ENCODE measurements around the gene COX15.
A peak's percentile ranks its signal among the peaks of the same experiment; 100 is the strongest.
"Not testable (repeated sequence)": the region's sequence is repeated elsewhere in the genome, so short reads cannot be mapped to it uniquely, and the experiment has no call there.

COX15 gene
- 18.1 to 28.8 (median 22.4) reads per million in 4 experiments for total RNA-seq

GRCh38 chr10:99732033-99732842 is at the start of gene COX15, which contains the start of gene CUTC:
TSS of gene COX15 (minus strand) at chr10:99732127. CDS start at chr10:99732049, 78 bp downstream.
TSS of gene CUTC (plus strand) at chr10:99732234. CDS start at chr10:99732349, 115 bp downstream.
- DNase-seq = peak; percentile 89

- no peak for DNase-seq
Measured at GRCh38 chr10:99779335-99779734, 47.4 kb upstream of the COX15 start.

DNA sequence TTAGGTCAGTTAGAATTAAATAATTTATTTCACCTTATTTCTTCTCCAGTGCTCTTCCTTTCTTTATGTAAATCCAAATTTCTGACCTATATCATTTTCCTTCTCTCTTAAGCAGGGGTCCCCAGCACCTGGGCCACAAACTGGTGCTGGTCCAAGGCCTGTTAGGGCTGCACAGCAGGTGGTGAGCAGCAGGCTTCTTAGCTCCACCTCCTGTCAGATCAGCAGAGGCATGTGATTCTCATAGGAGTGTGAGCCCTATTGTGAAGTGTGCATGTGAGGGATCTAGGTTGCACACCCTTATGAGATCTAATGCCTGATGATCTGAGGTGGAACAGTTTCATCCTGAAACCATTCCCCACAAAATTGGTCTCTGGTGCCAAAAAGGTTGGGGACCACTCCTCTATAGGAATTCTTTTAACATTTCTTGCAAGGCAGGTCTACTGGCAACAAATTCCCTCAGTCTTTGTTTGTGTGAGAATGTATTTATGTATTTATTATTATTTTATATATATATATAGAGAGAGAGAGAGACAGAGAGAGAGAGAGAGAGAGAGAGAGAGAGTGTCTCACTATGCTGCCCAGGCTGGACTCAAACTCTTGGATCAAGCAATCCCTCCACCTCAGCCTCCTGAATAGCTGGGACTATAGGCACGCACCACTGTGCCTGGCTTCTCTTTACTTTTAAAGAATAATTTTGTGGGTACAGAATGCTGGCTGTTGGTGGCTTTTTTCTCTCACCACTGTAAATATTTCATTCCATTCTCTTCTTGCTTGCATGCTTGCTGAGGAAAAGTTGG is 46.2 kb upstream of the COX15 start:
- no peak for DNase-seq

DNA sequence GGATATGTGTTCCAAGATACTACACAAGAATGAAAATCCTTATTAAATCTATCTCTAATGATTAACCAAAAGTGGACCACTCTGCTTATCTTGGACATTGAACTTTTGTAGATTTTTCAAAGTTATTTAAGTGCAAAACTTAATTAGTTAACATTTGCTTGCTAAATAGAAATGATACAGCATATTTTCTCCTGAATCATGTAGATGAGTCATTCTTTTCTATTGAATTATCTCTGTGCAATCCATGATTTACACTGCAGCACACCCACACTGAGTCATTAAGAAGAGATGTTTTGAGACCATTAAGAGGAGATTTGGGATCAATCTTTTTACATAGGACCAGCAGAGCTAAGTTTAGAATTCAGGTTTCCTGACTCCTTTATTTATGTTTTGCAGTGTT is 43.9 kb upstream of the COX15 start:
- DNase-seq = no peak

- DNase-seq = no peak
Measured at GRCh38 chr10:99770408-99771045, 38.6 kb upstream of the COX15 start.

DNA sequence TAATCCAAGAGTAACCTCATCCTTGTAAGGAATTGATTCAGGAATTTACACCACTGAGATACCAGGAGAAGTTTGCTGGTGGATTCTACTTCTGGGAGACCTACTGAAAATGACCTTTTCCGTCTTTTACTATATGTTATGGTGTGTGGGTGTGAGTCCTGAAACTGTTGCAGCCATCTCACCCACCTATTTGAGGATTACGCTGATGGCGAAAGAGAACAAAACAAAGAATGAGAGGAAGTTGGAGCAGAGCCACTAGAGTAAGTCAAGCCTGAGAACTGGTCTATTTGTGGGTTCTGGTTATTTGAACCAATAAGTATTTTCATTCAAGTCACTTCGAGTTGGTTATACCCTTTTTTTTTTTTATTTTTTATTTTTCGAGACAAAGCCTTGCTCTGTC is 37.8 kb upstream of the COX15 start:
- DNase-seq = no peak

DNA sequence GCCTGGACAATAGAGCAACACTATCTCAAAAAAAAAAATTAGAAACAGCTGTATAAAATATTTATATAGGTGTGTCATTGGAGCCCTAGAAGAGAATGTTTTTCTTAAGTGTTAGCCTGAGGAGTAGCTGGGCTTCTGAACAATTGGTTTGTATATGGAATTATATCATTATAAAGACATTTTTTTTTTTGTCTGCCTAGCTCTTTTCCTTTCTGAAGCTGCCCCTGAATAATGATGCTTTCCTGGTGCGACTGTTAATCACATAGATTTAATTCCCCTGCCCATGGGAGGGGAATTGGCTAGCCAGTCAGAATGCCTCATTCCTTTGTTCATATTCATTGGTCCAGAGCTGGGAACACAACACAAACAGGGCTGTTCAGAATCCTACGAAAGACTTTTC is 36.6 kb upstream of the COX15 start:
- DNase-seq = no peak

GRCh38 chr10:99767901-99768300 is 36.0 kb upstream of the COX15 start:
- no peak for DNase-seq

DNA sequence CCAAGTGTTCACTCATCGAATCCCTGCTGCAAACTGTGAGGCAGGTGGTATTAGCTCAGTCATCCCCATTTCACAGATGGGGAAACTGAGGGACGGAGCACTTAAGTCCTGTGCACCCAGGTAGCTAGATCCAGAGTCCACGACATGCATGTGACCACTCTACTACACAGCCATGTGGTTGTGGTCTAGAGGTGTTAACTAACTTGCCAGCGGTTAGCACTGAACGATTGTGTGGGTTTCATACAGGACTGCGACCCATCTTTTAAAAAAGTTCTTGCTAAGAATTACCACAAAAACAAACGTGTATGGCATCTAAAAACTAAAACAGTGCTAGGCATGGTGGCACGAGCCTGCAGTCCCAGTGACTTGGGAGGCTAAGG is 34.4 kb upstream of the COX15 start:
- no peak for DNase-seq

- no peak for DNase-seq
Measured at GRCh38 chr10:99765672-99766301, 33.9 kb upstream of the COX15 start.

DNA sequence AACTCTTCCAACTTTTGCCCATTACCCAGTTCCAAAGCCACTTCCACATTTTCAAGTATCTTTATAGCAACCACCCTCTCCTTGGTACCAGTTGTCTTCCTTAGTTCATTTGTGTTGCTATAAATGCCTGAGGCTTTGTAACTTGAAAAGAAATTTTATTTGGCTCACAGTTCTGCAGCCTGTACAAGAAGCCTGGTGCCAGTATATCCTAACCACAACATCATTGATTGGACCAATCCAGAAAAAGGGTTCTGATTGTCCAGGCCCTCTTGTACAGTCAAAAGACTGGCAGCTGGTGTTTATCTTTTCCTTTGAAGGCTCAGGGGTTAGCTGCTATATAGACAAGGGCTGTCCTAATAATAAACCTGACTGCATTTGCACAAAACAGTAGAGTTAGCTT is 29.4 kb upstream of the COX15 start:
- no peak for DNase-seq

- DNase-seq = no peak
Measured at GRCh38 chr10:99760321-99760720, 28.4 kb upstream of the COX15 start.

GRCh38 chr10:99758211-99758891 is 26.4 kb upstream of the COX15 start:
- DNase-seq = no peak

DNA sequence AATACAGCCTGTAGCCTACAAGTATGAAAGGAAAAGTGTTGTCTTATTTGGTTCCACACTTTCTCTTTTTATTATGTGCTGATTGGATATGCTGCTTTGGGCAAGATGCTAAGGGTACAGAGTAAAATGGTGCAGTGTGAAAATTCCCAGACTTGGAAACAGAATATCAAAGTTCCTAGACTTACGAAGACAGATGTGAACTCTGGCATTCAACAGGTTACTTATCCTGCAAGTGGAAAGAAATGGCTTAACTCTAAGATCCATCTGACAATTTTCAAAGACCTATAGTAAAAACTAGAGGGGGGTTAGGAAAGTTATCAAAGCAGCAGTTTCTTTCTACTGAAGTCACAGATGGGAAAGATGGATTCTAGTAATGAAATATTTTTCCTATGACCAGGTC is 24.2 kb upstream of the COX15 start:
- no peak for DNase-seq

DNA sequence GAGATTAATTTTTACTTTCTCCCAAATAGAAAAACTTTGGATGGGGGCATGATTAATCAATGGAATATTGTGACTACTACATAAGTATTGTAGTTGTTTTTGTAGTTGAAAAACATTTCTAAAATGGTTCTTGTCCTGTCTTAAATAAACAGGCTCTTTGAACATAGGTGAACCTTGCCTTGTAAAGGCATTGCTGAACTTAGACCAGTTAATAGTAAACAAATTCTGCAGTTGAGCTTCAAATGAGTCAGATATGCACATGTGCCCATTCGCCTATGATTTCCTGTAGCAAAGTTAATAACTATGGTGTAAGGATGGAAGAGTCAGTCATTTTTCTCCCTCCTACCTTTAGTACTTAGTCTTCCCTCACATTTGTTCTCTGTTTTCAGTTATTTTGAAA is 22.7 kb upstream of the COX15 start:
- DNase-seq = no peak

GRCh38 chr10:99750641-99751040 is 18.7 kb upstream of the COX15 start:
- DNase-seq = no peak

GRCh38 chr10:99748823-99749451 is 17.0 kb upstream of the COX15 start:
- DNase-seq = no peak

DNA sequence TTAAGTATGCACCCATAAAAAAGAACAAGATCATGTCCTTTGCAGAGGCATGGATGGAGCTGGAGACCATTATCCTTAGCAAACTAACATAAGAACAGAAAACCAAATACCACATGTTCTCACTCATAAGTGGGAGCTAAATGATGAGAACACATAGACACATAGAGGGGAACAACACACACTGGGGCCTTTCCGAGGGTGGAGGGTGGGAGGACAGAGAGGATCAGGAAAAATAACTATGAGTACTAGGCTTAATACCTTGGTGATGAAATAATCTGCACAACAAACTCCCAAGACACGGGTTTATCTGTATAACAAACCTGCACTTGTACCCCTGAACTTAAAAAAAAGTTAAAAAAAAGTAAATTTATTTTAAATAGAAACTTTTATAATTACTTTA is 14.2 kb upstream of the COX15 start:
- DNase-seq = not testable (repeated sequence)

DNA sequence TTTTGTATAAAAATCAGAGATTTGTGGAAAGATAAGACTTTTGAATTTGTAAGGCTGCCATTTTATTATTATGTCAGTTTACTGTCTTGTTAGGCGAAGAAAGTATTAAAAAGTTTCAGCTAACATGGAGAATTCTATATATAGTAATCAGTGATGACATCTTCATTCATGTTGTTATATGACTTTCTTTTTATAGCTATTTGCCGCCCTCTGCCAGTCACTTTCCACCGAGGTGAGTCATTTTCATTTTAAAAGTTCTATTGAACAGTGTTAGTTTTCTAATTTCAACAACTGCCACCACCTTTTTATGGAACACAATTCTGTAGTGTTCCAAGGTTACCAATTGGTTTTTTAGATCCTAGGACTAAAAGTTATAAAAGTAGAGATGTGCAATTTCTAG is 11.9 kb upstream of the COX15 start:
- no peak for DNase-seq

- DNase-seq = no peak
Measured at GRCh38 chr10:99742701-99743100, 10.8 kb upstream of the COX15 start.

GRCh38 chr10:99742254-99742653 is 10.3 kb upstream of the COX15 start:
- DNase-seq = no peak
